Fibroblast of mammary gland (primary cell): ENCODE data around the gene ITGBL1.

Experiments used
- DNase-seq: peaks from one replicate; pipeline ENCODE4 v3.0.0-alpha.2; 2010; ENCODE audit warnings: low read depth
- H3K4me3 ChIP-seq: 2 replicates; pipeline ENCODE4 v1.5.1; 2011; ENCODE audit warnings: low read depth, mild to moderate bottlenecking, low read length, moderate library complexity; ENCODE audit not compliant: control insufficient read depth
- CTCF ChIP-seq: conservative IDR thresholded peaks from 2 replicates; pipeline ENCODE4 v1.5.1; 2011; ENCODE audit warnings: low read depth, low read length, inconsistent platforms; ENCODE audit not compliant: control insufficient read depth, insufficient read depth

Gene ITGBL1

GRCh38 chr13:101450749-101451130 lies 1.7 kb upstream of the ITGBL1 start:
- no peak for TF ChIP-seq CTCF
- DNase-seq = no peak
- H3K4me3 ChIP-seq = no peak overlapping the region

- H3K4me3 ChIP-seq = no peak overlapping the region
- DNase-seq = peak; percentile 56
- no peak for TF ChIP-seq CTCF
Measured at GRCh38 chr13:101451641-101452040, 834 bp upstream of the ITGBL1 start.

DNA sequence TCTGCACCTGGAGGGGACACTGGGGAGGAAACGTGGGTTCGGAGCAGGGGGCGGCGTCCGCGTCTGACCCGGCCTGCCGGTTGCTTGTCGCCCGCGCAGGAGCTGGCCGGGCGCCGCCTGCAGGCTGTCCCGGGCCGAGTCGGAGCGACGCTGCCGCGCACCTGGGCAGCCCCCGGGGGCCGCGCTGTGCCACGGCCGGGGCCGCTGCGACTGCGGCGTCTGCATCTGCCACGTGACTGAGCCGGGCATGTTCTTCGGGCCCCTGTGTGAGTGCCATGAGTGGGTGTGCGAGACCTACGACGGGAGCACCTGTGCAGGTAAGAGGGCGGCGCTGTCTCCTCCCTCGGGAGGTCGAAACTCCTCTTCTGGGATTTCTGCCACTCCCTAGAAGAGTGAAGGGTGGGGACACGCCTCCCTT lies 1.3 kb downstream of the ITGBL1 start:
- TF ChIP-seq CTCF = no peak
- H3K4me3 ChIP-seq = peak overlapping the region; percentile 84
- DNase-seq = no peak

GRCh38 chr13:101454767-101455166 lies 2.3 kb downstream of the ITGBL1 start:
- H3K4me3 ChIP-seq = peak overlapping the region; percentile 84
- DNase-seq = no peak
- no peak for TF ChIP-seq CTCF

GRCh38 chr13:101455863-101456262 lies 3.4 kb downstream of the ITGBL1 start:
- no peak for TF ChIP-seq CTCF
- peak; percentile 93 for DNase-seq
- no peak overlapping the region for H3K4me3 ChIP-seq

DNA sequence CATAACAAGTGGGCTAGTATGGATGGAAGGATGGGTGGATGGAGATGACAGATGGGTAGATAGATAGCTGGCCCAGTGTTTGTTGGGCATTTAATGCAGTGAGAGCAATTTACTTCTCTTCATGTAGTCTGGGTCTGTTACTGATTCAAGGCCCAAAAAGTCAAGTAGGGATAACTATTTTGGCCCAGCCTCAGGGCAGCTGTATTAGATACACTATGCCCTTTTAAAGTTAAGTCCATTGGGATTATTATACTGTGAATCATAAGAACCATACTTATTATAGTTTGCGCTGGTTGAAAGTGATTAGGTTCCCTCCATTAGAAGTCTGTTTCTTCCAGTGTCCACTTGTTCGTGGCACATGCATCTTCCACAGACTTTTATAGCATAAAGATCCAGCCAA lies 4.7 kb downstream of the ITGBL1 start:
- TF ChIP-seq CTCF = no peak
- no peak overlapping the region for H3K4me3 ChIP-seq
- no peak for DNase-seq

- TF ChIP-seq CTCF = no peak
- peak; percentile 91 for DNase-seq
- H3K4me3 ChIP-seq = no peak overlapping the region
Measured at GRCh38 chr13:101465877-101466276, 13.4 kb downstream of the ITGBL1 start.
